H9 (cell line): Measurements from ENCODE around the gene GOLT1A. TPM values are rescaled to one million over a fixed set of nuclear protein-coding genes. Genes with fewer than 3 reads are reported as not detected.

Experiments used
- DNase-seq: peaks from one replicate; pipeline ENCODE4 v3.0.0-alpha.2; 2017
- H2AFZ ChIP-seq: one replicate; pipeline ENCODE4 v1.6.1; 2013; ENCODE audit warnings: mild to moderate bottlenecking, low read length, control low read depth, moderate library complexity
- H2AK5ac ChIP-seq: 2 replicates; pipeline ENCODE4 v1.6.1; 2013; ENCODE audit warnings: low read length, control low read depth, mixed read lengths; ENCODE audit not compliant: insufficient read length
- H2BK120ac ChIP-seq: one replicate; pipeline ENCODE4 v1.6.1; 2013; ENCODE audit warnings: low read depth, mild to moderate bottlenecking, low read length, control low read depth, inconsistent platforms; ENCODE audit not compliant: poor library complexity, severe bottlenecking
- H2BK12ac ChIP-seq: 2 replicates; pipeline ENCODE4 v1.6.1; 2013; ENCODE audit warnings: low read length, control low read depth, mixed read lengths, low read depth; ENCODE audit not compliant: insufficient read length
- H2BK15ac ChIP-seq: 2 replicates; pipeline ENCODE4 v1.6.1; 2013; ENCODE audit warnings: low read depth, low read length, control low read depth
- H2BK20ac ChIP-seq: one replicate; pipeline ENCODE4 v1.6.1; 2013; ENCODE audit warnings: low read depth, mild to moderate bottlenecking, low read length, control low read depth, inconsistent platforms; ENCODE audit not compliant: poor library complexity, severe bottlenecking
- H2BK5ac ChIP-seq: 2 replicates; pipeline ENCODE4 v1.6.1; 2013; ENCODE audit warnings: low read length, control low read depth, mixed read lengths; ENCODE audit not compliant: insufficient read length
- H3K14ac ChIP-seq: 2 replicates; pipeline ENCODE4 v1.6.1; 2013; ENCODE audit warnings: low read length, control low read depth; ENCODE audit not compliant: insufficient read depth
- H3K18ac ChIP-seq: 2 replicates; pipeline ENCODE4 v1.6.1; 2013; ENCODE audit warnings: low read depth, mild to moderate bottlenecking, mixed read lengths, low read length, control low read depth; ENCODE audit not compliant: insufficient read length
- H3K23ac ChIP-seq: 2 replicates; pipeline ENCODE4 v1.6.1; 2013; ENCODE audit warnings: low read length, control low read depth, mixed read lengths, low read depth; ENCODE audit not compliant: insufficient read length
- H3K23me2 ChIP-seq: 2 replicates; pipeline ENCODE4 v1.6.1; 2013; ENCODE audit warnings: low read depth, mild to moderate bottlenecking, mixed read lengths, low read length, control low read depth; ENCODE audit not compliant: insufficient read length, poor library complexity, severe bottlenecking
- H3K27ac ChIP-seq: 2 replicates; pipeline ENCODE4 v1.5.1; 2013; ENCODE audit warnings: low read length, control low read depth, mixed read lengths, low read depth; ENCODE audit not compliant: insufficient read length
- H3K27me3 ChIP-seq: 2 replicates; pipeline ENCODE4 v1.6.1; 2013; ENCODE audit warnings: low read length, control low read depth, inconsistent platforms; ENCODE audit not compliant: insufficient read depth
- H3K4ac ChIP-seq: 2 replicates; pipeline ENCODE4 v1.6.1; 2013; ENCODE audit warnings: low read depth, mild to moderate bottlenecking, control low read depth, inconsistent platforms, low read length, moderate library complexity
- H3K4me1 ChIP-seq: 2 replicates; pipeline ENCODE4 v1.6.1; 2013; ENCODE audit warnings: low read length, control low read depth, inconsistent platforms; ENCODE audit not compliant: insufficient read depth
- H3K4me2 ChIP-seq: 2 replicates; pipeline ENCODE4 v1.6.1; 2013; ENCODE audit warnings: low read length, control low read depth, mixed read lengths; ENCODE audit not compliant: insufficient read length, insufficient read depth
- H3K56ac ChIP-seq: 2 replicates; pipeline ENCODE4 v1.6.1; 2013; ENCODE audit warnings: low read depth, mild to moderate bottlenecking, mixed read lengths, low read length, control low read depth; ENCODE audit not compliant: insufficient read length
- H3K79me1 ChIP-seq: 2 replicates; pipeline ENCODE4 v1.6.1; 2013; ENCODE audit warnings: low read depth, mild to moderate bottlenecking, moderate library complexity, low read length, control low read depth, inconsistent platforms; ENCODE audit not compliant: insufficient read depth, poor library complexity, severe bottlenecking
- H3K79me2 ChIP-seq: 2 replicates; pipeline ENCODE4 v1.6.1; 2013; ENCODE audit warnings: low read length, control low read depth, inconsistent platforms; ENCODE audit not compliant: insufficient read depth
- H3K9ac ChIP-seq: 2 replicates; pipeline ENCODE4 v1.6.1; 2013; ENCODE audit warnings: low read length, control low read depth, mixed read lengths; ENCODE audit not compliant: insufficient read length; ENCODE audit errors: extremely low read depth
- H3K9me3 ChIP-seq: one replicate; pipeline ENCODE4 v1.6.1; 2013; ENCODE audit warnings: low read depth, low read length, inconsistent platforms; ENCODE audit not compliant: control insufficient read depth
- H3T11ph ChIP-seq: one replicate; pipeline ENCODE4 v1.6.1; 2013; ENCODE audit warnings: mild to moderate bottlenecking, low read length, control low read depth, inconsistent platforms
- H4K20me1 ChIP-seq: one replicate; pipeline ENCODE4 v1.6.1; 2013; ENCODE audit not compliant: control insufficient read depth, insufficient read length, insufficient read depth
- H4K5ac ChIP-seq: 2 replicates; pipeline ENCODE4 v1.6.1; 2013; ENCODE audit warnings: low read depth, mild to moderate bottlenecking, mixed read lengths, low read length, control low read depth; ENCODE audit not compliant: insufficient read length
- H4K8ac ChIP-seq: replicated peaks from 2 replicates; pipeline ENCODE4 v1.6.1; 2013; ENCODE audit warnings: low read length, control low read depth, mixed read lengths, low read depth; ENCODE audit not compliant: insufficient read length
- H4K91ac ChIP-seq: 2 replicates; pipeline ENCODE4 v1.6.1; 2013; ENCODE audit warnings: low read depth, mild to moderate bottlenecking, moderate library complexity, mixed read lengths, low read length, control low read depth; ENCODE audit not compliant: insufficient read length
- H3K27ac Mint-ChIP-seq, 3 experiments: 2 replicates in 2 of 3; 3 replicates in 1 of 3; pipeline ENCODE4 v1.8.0; 2020 to 2021; ENCODE audit warnings: mixed read lengths in 3 of 3, mild to moderate bottlenecking in 1 of 3, moderate library complexity in 1 of 3
- H3K27me3 Mint-ChIP-seq: 2 replicates; pipeline ENCODE4 v1.8.0; 2021; ENCODE audit warnings: low read depth, mild to moderate bottlenecking, moderate library complexity, mixed read lengths
- H3K36me3 Mint-ChIP-seq, 3 experiments: 2 replicates in 2 of 3; 3 replicates in 1 of 3; pipeline ENCODE4 v1.8.0; 2020 to 2021; ENCODE audit warnings: low read depth in 3 of 3, mixed read lengths in 3 of 3; ENCODE audit not compliant: insufficient read depth in 1 of 3
- H3K4me1 Mint-ChIP-seq, 2 experiments: 2 replicates each; pipeline ENCODE4 v1.8.0; 2020; ENCODE audit warnings: mixed read lengths in 2 of 2
- H3K4me3 Mint-ChIP-seq, 2 experiments: 2 replicates in 1 of 2; 3 replicates in 1 of 2; pipeline ENCODE4 v1.8.0; 2020 to 2021; ENCODE audit warnings: mild to moderate bottlenecking in 2 of 2, mixed read lengths in 2 of 2, moderate library complexity in 1 of 2
- H3K9me3 Mint-ChIP-seq, 2 experiments: 2 replicates in 1 of 2; 3 replicates in 1 of 2; pipeline ENCODE4 v1.8.0; 2020; ENCODE audit warnings: mild to moderate bottlenecking in 2 of 2, mixed read lengths in 2 of 2, moderate library complexity in 1 of 2
- CTCF ChIP-seq: fragments of 200-600 bp; sonication (generic); conservative IDR thresholded peaks from 3 replicates; pipeline ENCODE4 v1.8.0; 2021; ENCODE audit warnings: antibody characterized with exemption, mild to moderate bottlenecking
- WGBS: extraction: QIAGEN DNeasy Blood & Tissue Kit; methylation state at CpG from one replicate; pipeline ENCODE4 v1.1.7; 2013; ENCODE audit warnings: missing lambda C conversion rate, low lambda C conversion rate, mixed read lengths; ENCODE audit not compliant: insufficient read length; ENCODE audit errors: extremely low coverage; 5-methylcytosine and 5-hydroxymethylcytosine counted together
- total RNA-seq: library from RNA; stranded (reverse); gene quantifications from 2 replicates; pipeline ENCODE4 v1.2.1, GENCODE V29; 2021

GOLT1A gene
- total RNA-seq, 1 experiment from 2014 or later = 4.2 TPM

GRCh38 chr1:204192046-204192445 lies 21.7 kb downstream of the GOLT1A start:
- H3K23ac ChIP-seq = no peak overlapping the region
- no peaks in the 10 kb centered on the region for H3K9me3 ChIP-seq
- H3K4me1 ChIP-seq = no peaks in the 10 kb centered on the region
- Mint-ChIP-seq H3K4me3 (no peak overlapping the region), H3K36me3 (no peaks in the 10 kb centered on the region; a peak in 2 of 7 replicates), H3K9me3 (peaks cover 0 to 5% of the 10 kb centered on the region in 2 experiments; a peak in 1 of 5 replicates), H3K27me3 (peaks cover 73% of the 10 kb centered on the region), H3K27ac (no peak overlapping the region), H3K4me1 (peaks cover 12 to 15% of the 10 kb centered on the region in 2 experiments)
- peaks cover 2% of the 10 kb centered on the region; the same call in 1 of the 2 replicates for H3K27me3 ChIP-seq
- H3K4ac ChIP-seq = no peak overlapping the region
- H3T11ph ChIP-seq = no peak overlapping the region
- no peak overlapping the region for H2BK5ac ChIP-seq
- H3K14ac ChIP-seq = no peak overlapping the region
- no peak for DNase-seq
- no peak overlapping the region for H2BK12ac ChIP-seq
- no peaks in the 10 kb centered on the region for H3K79me2 ChIP-seq
- no peaks in the 10 kb centered on the region for H3K23me2 ChIP-seq
- no peak overlapping the region for H3K56ac ChIP-seq
- H3K18ac ChIP-seq = no peak overlapping the region
- WGBS = no CpG with 5 or more reads among the region's 2 CpGs
- no peak overlapping the region for H3K27ac ChIP-seq
- H2BK120ac ChIP-seq = no peak overlapping the region
- TF ChIP-seq CTCF = no peak
- H4K5ac ChIP-seq = no peak overlapping the region
- no peak overlapping the region for H3K9ac ChIP-seq
- no peak overlapping the region for H2BK20ac ChIP-seq
- H3K79me1 ChIP-seq = no peaks in the 10 kb centered on the region
- H2BK15ac ChIP-seq = no peak overlapping the region
- no peak overlapping the region for H4K8ac ChIP-seq
- no peak overlapping the region for H2AK5ac ChIP-seq
- H2AFZ ChIP-seq = no peak overlapping the region
- no peaks in the 10 kb centered on the region for H4K20me1 ChIP-seq
- no peak overlapping the region for H4K91ac ChIP-seq
- H3K4me2 ChIP-seq = no peak overlapping the region
